Endothelial cell of coronary artery (primary cell): ENCODE data around the gene SETD7. TPM values are rescaled to one million over a fixed set of nuclear protein-coding genes. Genes with fewer than 3 reads are reported as not detected.

ENCODE experiments used
- total RNA-seq: library from RNA; depleted of rRNA; stranded (reverse); fragments of >200 nt; gene quantifications from 2 replicates; pipeline ENCODE4 v1.2.3, GENCODE V29; 2014

The SETD7 gene
- total RNA-seq: 51.7 and 70.7 TPM in 2 replicates

DNA sequence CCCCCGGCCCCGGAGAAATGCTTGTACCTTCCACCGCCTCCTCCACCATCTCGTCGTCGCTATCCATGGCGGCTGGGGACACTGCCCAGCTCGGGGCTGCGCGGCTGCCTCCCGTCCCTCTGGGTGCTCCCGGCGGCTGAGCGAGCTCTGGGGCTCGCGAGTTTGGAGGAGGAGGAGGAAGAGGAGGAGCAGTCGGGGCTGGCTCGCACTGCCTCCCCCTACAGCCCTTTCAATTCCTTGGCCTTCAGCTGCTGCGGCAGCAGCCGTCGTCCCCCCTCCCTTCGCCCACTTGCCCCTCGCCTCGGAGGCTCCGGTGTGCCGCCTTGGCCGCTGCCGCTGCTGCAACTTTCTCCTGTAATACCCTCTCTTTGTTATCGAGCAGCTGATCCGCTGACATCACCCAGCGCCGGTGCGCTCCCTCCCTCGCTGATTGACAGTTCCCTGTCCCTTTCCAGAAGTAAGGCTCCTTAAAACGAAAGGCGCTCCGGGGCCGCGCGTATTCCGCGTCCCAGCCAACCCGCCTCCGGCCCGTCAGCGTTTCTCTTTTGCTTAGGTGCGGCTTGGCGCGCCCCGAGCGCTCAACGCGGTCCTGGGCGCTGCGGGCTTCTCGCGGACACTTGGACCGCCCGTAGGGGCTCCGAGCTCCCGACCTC lies at the start of gene SETD7:
Gene SETD7, minus strand, starts transcription at position 149 of the 653 bp plus-strand sequence. Its CDS starts 82 bp downstream, at position 67.

GRCh38 chr4:139454111-139455045 lies 101.6 kb downstream of the SETD7 start, which contains the start of gene RAB33B:
Gene RAB33B (plus strand): TSS chr4:139454121. CDS start chr4:139454196, 75 bp downstream.

Other genes starting within 250 kb of the SETD7 start
- gene RAB33B, start 102.1 kb downstream of the SETD7 start, total RNA-seq: 17.3 and 17.9 TPM in 2 replicates
- 51.0 and 69.4 TPM in 2 replicates for gene MGST2, start 109.6 kb upstream of the SETD7 start, total RNA-seq